Measurements from ENCODE around the gene MAML2. TPM values are rescaled to one million over a fixed set of nuclear protein-coding genes. Genes with fewer than 3 reads are reported as not detected.

Gene MAML2
- total and polyA plus RNA-seq, 2 of the 8 experiments (the other 6 are each of a cell fraction or from before 2014, with no cell fraction given): 3.8 to 6.6 TPM

GRCh38 chr11:96134602-96135001 is 208.4 kb downstream of the MAML2 start:
- H4K8ac ChIP-seq (ENCODE audit: extremely low read depth, insufficient read depth, low read length): no peak overlapping the region
- no peak overlapping the region for H3K27ac ChIP-seq (ENCODE audit: low read depth, low read length)
- no peak overlapping the region for H3K18ac ChIP-seq (ENCODE audit: extremely low read depth, low read length)
- no peak overlapping the region for H3K23ac ChIP-seq (ENCODE audit: insufficient read length)
- H3K4me3 ChIP-seq (ENCODE audit: extremely low read depth in 1 of 4, insufficient read depth in 2 of 4, low read depth in 3 of 4, low read length in 4 of 4): no peak overlapping the region
- H3K36me3 ChIP-seq (ENCODE audit: control insufficient read depth in 2 of 4, insufficient read depth in 4 of 4, low read length in 3 of 4): no peaks in the 10 kb centered on the region
- no peak overlapping the region for H4K91ac ChIP-seq (replicated peaks; ENCODE audit: insufficient read length, low read length)
- peaks cover 0 to 4% (median 2%) of the 10 kb centered on the region in 4 experiments; a peak in 2 of 7 replicates for H3K4me1 ChIP-seq (replicated peaks in 1 of 4; ENCODE audit: control insufficient read depth in 3 of 4, insufficient read depth in 4 of 4, low read length in 3 of 4)
- POLR2A ChIA-PET (ENCODE audit: partially characterized antibody): no interaction called here
- no peak overlapping the region for H3K4ac ChIP-seq (replicated peaks; ENCODE audit: insufficient read length, low read depth, low read length)
- no peaks in the 10 kb centered on the region for H3K79me1 ChIP-seq (ENCODE audit: low read depth, low read length)
- H3K79me2 ChIP-seq (ENCODE audit: control insufficient read depth in 1 of 2, insufficient read depth in 2 of 2, low read length in 2 of 2): no peaks in the 10 kb centered on the region
- no peaks in the 10 kb centered on the region for H3K9me3 ChIP-seq (ENCODE audit: insufficient read depth in 2 of 2, low read depth in 1 of 2, low read length in 1 of 2)
- no peak overlapping the region for H4K5ac ChIP-seq (ENCODE audit: insufficient read length, low read depth, low read length)
- H2BK5ac ChIP-seq (ENCODE audit: low read depth, low read length): no peak overlapping the region
- FAIRE-seq (no peak), DNase-seq (ENCODE audit: low read depth in 1 of 2, low spot score in 2 of 2) (no peak)
- H3K14ac ChIP-seq (ENCODE audit: insufficient read length): no peak overlapping the region
- no peak overlapping the region for H2AK5ac ChIP-seq (ENCODE audit: low read depth, low read length)
- CTCF ChIA-PET (ENCODE audit: partially characterized antibody): interaction anchor here (1.0 to 1.6 kb wide), 3 partner anchors 12 to 102 kb away, joined by 3 to 7 read pairs (median 3); no protein-coding TSS in a partner anchor
- no peak overlapping the region for H3K4me2 ChIP-seq (ENCODE audit: insufficient read depth in 1 of 2, low read depth in 2 of 2, low read length in 2 of 2)
- H2BK12ac ChIP-seq (ENCODE audit: low read depth, low read length): no peak overlapping the region
- no peak overlapping the region for H2AFZ ChIP-seq (ENCODE audit: low read length)
- H3K27me3 ChIP-seq (replicated peaks in 1 of 4; ENCODE audit: control insufficient read depth in 3 of 4, extremely low read depth in 1 of 4, insufficient read depth in 3 of 4, low read length in 3 of 4): no peaks in the 10 kb centered on the region
- H2BK15ac ChIP-seq (ENCODE audit: low read length): no peak overlapping the region
- no peak overlapping the region for H3K56ac ChIP-seq (replicated peaks; ENCODE audit: insufficient read length, low read depth, low read length)
- H2BK120ac ChIP-seq (replicated peaks; ENCODE audit: low read depth, low read length): no peak overlapping the region
- no peak overlapping the region for H2BK20ac ChIP-seq (ENCODE audit: low read length)
- 70% methylated on average over 1 of the region's 1 CpG; no CpG with 5 or more reads in 1 of the 2 experiments for WGBS, 2 experiments (ENCODE audit: extremely low coverage in 1 of 2, insufficient coverage in 1 of 2, insufficient read length in 1 of 2, insufficient replicate concordance in 2 of 2, low coverage in 1 of 2, low lambda C conversion rate in 2 of 2, missing lambda C conversion rate in 1 of 2)
- H3K9ac ChIP-seq (replicated peaks in 1 of 4; ENCODE audit: extremely low read depth in 1 of 4, low read depth in 3 of 4, low read length in 3 of 4): no peak overlapping the region
- H3K23me2 ChIP-seq (ENCODE audit: low read depth, low read length): no peaks in the 10 kb centered on the region
- no peaks in the 10 kb centered on the region for H4K20me1 ChIP-seq (replicated peaks in 1 of 2; ENCODE audit: control insufficient read depth in 1 of 2, insufficient read depth in 2 of 2, low read length in 2 of 2)
- TF ChIP-seq HDAC2 (IDR thresholded peaks at IDR 0.05; ENCODE audit: borderline replicate concordance in 1 of 2, low read depth in 2 of 2, low read length in 2 of 2) (no peak), SP2 (IDR thresholded peaks at IDR 0.05; ENCODE audit: low read length) (no peak), CTCF (IDR thresholded peaks at IDR 0.05; ENCODE audit: control extremely low read depth in 1 of 3, insufficient read depth in 1 of 3, low read depth in 1 of 3, low read length in 3 of 3) (no peak), SUZ12 (IDR thresholded peaks at IDR 0.05; ENCODE audit: low read length) (no peak), USF2 (IDR thresholded peaks at IDR 0.05; ENCODE audit: low read length) (no peak), E2F6 (IDR thresholded peaks at IDR 0.05) (no peak), TAF7 (optimal IDR thresholded peaks at IDR 0.05; ENCODE audit: borderline replicate concordance, low read depth, low read length) (no peak), CTBP2 (IDR thresholded peaks at IDR 0.05; ENCODE audit: borderline replicate concordance, insufficient read depth, insufficient read length, low read length) (no peak)
